HG03442 (cell line): ENCODE results near the gene ALLC.
"Not testable (repeated sequence)": the region's sequence is repeated elsewhere in the genome, so short reads cannot be mapped to it uniquely, and the experiment has no call there.

ENCODE experiments used
- ATAC-seq: cut with Tn5 transposase; IDR thresholded peaks from one replicate; pipeline ENCODE4 v1.9.1; 2021; ENCODE audit warnings: mild to moderate bottlenecking, moderate library complexity; ENCODE audit not compliant: unreplicated experiment

ALLC gene

DNA sequence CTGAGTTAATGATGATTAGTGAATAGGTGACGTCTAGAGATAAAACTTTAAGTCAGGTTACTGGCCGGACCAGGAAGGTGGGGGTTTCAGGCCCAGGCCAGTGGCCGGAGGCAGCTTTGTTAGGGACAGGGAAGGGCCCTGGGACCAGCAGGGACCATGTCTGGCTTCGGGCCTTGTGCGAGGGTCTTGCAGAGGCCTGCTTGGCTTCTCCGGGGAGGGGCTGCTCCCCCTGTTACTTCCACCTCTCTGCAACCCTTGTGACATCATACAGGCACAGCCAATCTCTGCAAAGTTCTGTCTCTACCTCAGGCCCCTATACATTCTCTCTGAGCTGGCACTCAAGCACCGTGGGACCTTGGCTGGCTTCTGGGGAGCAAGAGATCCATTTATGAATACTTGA is at the start of gene ALLC:
TSS of gene ALLC (plus strand) at position 320 of the 400 bp plus-strand sequence. CDS start 12,958 bp downstream, outside the sequence.
- no peak for ATAC-seq

DNA sequence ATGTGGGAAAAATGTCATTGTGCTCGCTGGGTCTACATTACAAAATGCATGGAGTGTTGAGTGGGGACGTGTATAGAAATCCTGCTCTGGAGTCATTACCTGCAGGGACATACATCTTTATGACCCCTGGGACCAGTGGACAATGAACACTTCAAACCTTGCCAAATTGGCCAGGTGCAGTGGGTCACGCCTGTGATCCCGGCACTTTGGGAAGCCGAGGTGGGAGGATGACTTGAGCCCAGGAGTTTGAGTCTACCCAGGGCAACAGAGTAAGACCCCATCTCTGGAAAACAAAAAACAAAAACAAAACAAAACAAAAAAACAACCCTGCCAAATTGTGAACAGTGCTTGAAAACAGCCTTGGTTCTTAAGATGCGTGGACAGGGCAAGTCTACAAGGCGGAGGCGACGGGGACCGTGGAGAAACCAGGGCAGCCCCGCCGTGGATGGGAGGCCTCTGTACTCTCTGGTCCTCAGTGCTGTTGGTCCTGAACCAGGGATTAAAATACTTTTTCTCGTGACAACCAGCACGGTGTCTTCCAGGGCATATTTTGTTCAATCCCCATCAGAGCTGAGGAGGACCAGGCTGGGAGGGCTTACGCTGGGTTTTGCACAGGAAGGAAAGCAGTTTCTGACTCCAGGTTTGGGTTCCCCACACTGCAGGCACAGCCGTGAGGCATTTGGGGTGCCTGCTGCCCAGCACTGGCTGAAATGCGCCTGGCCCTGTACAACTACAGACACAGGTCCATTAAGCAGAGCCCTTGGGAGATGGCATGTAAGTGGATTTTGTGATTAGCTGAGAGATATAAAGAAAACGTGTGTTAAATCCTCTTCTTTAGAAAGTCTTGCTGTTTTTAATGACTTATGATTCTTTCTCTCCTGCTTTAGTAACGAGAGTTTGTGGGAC is 49.4 kb upstream of the ALLC start:
- peak; percentile 5 for ATAC-seq

DNA sequence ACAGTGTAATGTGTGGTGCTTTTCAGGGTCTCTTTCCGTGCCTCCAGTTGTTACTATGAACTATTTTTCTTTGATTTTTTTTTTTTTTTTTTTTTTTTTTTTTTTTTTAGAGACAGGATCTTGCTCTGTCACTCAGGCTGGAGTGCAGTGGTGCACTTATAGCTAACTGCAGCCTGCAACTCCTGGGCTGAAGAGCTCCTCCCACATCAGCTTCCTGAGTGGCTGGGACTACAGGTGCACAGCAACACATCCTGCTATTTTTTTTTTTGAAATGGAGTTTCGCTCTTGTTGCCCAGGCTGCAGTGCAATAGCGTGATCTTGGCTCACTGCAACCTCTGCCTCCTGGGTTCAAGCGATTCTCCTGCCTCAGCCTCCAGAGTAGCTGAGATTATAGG is 48.7 kb upstream of the ALLC start:
- peak; percentile 77 for ATAC-seq

DNA sequence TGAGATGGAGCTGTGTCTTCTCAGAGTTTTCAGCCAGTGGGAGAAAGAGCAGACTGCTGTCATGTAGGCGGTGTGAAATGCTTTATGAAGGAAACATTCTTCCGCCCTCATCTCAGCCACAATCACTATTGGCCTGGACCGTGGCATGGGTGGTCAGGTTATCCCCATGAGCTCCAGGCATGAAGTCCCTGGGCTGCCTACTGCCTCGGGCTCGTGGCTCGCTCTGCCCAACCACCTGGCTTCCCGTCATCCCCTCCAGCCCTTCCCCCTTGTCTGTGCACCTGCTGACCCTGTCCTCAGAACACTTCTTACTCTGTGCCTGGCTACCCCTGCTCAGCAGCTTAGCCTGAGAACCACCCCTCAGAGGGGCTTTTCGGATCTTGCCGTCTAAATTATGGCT is 47.6 kb upstream of the ALLC start:
- no peak for ATAC-seq

DNA sequence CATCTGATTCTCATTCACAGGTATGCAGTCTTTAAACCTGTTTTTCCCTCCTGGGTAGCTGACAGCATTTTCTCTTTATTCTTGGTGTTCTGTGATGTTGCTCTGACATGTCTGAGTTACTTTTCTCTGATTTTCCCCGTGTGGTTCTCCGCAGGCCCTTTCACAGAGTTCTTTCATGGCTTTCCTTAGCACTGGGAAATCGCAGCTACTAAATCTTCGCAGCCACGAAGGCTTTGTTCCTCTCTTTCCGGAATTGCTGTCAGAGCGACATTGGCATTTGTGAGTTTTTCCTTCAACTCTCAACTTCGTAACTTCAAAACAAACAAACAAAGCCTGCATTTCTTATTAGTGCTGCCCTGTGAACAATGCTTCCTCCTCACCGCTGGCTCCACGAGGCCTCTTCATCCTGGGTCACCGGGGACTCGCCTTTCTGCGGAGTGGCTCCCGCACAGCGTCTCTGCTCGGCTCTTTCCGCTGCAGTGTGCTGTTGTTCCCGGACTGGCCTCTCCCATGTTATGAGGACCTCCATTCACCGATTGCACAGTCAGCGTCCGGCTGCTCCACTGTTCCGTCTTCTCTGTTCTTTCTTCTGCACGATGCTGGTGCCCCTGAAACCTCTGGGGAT is 47.0 kb upstream of the ALLC start:
- ATAC-seq = no peak

DNA sequence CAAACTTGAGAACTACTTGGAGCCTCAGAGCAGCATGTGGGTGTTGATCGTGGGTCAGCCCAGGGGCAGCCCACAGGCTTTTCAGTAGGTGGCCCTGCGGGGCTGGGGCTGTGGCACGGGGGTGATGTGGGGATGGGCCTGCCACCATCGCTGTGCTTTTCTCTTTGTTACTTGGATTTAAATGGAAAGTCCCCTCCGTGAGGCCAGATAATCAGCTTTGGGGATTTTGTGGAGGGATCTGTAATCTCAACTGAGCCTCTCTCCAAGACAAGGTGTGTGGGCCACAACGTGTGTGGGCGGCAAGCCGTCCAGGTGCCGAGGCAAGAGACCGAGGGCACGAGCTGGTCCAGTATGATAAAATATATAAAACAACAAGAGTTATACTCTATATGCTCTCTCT is 46.4 kb upstream of the ALLC start:
- no peak for ATAC-seq

DNA sequence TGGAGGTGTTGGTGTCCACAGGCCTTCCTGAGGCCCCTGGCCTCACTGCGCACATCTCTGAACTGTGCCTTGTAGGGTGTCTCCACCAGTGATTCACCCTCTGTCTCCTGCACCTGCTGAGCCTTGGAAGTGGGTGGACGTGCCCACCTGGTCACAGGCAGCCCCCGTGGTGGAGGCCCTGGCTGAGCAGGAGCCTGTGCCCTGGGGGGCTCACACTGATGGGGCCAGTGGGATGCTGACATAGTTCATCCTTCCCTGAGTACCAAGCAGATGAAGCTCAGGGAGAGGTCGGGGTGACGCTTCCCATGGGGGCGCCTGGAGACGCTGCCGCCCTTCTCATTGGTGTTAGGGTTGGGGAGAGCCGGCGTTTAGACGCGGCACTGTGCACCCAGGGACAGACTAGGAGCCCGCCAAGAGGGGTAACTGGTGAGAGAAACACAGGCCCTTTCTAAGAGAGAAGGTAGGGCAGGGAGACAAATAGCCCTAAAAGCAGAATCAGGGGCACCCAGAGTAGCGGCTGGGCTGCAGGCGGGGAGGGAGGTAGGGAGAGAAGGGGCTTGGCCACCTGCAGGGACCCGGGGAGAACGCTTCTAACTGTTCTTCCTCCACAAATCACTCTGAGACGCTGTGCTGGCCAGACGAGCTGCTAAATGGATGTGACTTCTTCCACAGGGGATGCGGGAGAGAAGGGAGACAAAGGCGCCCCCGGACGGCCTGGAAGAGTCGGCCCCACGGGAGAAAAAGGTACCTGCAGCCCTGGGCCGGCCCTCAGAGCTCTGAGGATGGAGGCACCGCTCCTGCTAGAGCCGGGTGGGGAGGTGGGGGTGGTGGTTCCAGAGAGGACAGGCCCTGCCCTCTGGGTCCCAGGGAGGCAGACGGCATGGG is 45.1 kb upstream of the ALLC start:
- no peak for ATAC-seq

DNA sequence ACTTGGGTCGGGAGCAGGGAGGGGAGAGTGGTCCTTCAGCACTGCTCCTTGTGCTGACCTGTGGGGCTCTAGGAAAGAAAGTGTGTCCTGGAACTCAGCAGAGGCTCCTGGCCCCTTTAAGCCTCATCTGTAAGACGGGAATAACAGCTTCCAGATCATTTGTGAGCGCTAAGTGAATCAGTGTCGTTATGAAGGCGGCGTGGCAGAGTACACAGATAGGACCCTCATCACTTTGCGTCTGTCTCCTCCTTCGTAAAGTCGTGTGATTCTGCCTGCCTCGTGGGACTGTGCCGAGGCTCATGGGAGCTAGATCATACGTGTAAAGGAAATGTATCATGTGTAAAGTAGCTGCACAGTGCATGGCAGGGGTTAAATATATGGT is 44.5 kb upstream of the ALLC start:
- no peak for ATAC-seq

DNA sequence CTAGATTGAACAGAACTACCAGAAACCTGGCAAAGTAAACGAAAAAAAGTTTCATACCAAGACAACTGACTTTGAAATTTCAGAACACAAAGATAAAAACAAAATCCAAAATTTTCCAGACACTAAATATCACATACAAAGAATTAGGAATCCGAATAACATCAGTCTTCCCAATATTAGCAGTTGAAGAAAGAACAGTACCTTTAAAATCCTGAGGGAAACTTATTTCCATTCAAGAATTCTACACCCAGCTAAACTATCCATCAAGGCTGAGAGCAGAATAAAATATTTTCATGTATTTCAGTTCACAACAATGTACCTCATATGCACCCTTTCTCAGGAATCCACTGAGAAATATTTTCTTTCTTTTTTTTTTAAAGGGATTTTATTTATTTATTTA is 43.3 kb upstream of the ALLC start:
- not testable (repeated sequence) for ATAC-seq

DNA sequence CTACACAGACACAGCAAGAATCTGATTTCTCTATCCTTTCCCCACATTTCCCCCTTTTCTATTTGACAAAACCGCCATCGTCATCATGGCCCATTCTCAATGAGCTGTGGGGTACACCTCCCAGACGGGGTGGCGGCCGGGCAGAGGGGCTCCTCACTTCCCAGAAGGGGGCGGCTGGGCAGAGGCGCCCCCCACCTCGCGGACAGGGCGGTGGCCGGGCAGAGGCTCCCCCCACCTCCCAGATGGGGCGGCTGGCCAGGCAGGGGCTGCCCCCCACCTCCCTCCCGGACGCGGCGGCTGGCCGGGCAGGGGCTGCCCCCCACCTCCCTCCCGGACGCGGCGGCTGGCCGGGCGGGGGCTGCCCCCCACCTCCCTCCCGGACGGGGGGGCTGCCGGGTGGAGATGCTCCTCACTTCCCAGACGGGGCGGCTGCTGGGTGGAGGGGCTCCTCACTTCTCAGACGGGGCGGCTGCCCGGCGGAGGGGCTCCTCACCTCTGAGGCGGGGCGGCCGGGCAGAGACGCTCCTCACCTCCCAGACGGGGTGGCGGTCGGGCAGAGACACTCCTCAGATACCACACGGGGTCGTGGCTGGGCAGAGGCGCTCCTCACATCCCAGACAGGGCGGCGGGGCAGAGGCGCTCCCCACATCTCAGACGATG is 42.3 kb upstream of the ALLC start:
- ATAC-seq = not testable (repeated sequence)

DNA sequence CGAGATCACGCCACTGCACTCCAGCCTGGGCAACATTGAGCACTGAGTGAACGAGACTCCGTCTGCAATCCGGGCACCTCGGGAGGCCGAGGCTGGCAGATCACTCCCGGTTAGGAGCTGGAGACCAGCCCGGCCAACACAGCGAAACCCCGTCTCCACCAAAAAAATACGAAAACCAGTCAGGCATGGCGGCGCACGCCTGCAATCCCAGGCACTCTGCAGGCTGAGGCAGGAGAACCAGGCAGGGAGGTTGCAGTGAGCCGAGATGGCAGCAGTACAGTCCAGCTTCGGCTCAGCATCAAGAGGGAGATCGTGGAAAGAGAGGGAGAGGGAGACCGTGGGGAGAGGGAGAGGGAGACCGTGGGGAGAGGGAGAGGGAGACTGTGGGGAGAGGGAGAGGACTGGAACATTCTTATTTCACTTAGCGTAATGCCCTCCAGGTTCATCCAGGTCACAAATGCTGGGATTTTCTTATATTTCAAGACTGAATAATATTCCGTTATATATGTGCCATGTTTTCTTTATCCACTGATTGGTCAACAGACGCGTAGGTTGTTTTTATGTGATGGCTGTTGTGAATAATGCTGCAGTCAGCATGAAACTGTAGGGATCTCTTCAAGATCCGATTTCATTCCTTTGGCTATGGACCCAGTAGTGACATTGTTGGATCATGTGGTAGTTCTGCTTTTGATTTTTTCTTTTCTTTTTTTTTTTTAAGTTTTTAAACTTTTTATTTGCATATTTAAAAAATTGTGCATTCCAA is 41.4 kb upstream of the ALLC start:
- ATAC-seq = not testable (repeated sequence)

DNA sequence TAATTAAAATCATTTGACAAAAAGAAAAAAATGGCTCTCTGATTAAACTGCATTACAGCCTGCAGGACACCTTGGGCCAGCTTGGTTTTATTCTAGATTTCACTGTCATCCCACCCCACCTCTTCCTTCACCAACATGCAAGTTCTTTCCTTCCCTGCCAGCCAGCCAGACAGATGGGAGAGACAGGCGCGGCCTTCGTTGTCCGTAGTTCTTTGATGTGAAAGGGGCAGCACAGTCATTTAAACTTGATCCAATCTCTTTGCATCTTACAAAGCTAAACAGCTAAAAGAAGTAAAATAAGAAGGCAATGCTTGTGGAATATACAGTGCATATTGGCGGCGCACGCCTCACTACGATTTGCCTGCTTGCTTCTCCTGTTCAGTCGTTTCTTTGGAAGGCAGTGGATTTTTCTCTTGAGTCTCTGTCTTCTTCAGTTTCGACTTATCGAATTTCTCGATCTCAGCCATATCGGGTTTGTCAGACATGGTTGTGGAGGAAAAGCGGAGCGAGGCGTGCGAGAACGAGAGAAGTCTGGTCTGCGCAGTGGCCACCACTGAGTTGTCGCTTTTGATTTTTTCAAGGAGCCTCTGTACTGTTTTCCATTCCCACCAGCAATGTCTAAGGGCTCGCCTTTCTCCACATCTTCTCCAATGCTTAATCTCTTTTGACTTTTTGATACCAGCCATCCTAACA is 40.7 kb upstream of the ALLC start:
- ATAC-seq = no peak

DNA sequence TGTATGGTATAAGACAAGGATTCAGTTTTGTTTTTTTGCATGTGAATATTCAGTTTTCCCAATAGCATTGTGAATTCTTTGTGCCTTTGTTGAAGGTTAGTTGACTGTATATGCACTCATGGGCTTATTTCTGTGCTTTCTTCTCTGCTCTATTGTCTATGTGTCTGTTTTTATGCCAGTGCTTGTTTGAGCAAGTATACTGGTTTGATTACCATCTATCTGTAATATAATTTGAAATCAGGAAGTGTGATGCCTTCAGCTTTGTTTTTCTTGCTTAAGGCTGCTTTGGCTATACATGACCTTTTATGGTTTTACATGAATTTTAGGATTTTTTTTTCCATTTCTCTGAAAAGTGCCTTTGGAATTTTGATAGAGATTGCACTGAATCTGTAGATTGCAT is 39.6 kb upstream of the ALLC start:
- no peak for ATAC-seq

DNA sequence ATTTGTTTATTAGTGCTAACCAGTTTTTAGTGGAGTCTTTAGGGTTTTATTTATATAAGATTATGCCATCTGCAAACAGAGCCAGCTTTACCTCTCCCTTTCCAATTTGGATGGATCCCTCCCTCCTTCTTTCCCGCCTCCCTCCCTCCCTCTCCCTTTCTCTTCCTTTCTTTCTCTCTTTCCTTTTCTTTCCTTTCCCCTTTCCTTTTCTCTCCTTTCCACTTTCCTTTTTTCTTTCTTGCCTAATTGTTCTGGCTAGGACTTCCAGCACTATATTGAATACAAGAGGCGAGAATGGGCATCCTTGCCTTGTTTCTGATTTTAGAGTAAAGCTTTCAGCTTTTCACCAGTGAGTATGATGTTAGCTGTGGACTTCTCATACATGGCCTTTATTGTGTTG is 39.0 kb upstream of the ALLC start:
- ATAC-seq = no peak

DNA sequence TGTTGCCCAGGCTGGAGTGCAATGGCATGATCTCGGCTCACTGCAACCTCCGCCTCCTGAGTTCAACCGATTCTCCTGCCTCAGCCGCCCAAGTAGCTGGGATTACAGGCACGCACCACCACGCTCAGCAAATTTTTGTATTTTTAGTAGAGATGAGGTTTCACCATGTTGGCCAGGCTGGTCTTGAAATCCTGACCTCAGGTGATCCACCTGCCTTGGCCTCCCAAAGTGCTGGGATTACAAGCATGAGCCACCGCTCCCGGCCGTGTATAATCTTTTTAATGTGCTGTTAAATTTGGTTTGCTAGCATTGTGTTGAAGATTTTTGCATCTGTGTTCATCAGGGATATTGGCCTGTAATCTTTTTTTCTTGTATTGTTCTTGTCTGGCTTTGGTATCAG is 38.3 kb upstream of the ALLC start:
- ATAC-seq = not testable (repeated sequence)

DNA sequence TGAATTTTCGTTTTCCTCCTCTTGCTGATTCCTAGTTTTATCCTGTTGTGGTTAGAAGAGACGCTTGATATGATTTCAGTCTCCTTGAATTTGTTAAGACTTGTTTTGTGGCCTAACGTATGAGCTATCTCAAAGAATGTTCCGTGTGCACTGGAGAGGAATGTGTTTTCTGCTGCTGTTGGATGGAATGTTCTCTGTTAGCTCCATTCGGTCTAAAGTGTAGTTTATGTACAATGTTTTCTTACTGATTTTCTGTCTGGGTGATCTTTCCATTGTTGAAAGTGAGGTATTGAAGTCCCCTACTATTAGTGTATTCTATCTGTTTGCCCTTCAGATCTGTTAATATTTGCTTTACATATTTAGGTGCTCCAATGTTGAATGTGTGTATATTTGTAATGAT is 37.2 kb upstream of the ALLC start:
- ATAC-seq = no peak

DNA sequence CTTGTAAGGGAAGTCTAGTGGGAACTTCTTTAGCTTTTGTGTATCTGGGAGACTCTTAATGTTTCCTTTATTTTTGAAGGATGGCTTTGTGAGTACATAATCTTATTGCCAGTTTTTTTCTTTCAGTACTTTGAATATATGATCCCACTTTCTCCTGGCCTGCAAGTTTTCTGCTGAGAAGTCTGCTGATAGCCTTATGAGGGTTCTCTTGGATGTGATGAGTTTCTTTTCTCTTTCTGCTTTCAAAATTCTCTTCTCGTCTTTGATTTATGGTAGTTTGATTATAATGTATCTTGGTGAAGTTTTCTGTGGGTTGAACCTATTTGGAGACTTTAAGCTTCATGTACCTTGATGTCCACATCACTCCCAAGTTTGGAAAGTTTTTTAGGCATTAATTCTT is 35.0 kb upstream of the ALLC start:
- ATAC-seq = no peak

DNA sequence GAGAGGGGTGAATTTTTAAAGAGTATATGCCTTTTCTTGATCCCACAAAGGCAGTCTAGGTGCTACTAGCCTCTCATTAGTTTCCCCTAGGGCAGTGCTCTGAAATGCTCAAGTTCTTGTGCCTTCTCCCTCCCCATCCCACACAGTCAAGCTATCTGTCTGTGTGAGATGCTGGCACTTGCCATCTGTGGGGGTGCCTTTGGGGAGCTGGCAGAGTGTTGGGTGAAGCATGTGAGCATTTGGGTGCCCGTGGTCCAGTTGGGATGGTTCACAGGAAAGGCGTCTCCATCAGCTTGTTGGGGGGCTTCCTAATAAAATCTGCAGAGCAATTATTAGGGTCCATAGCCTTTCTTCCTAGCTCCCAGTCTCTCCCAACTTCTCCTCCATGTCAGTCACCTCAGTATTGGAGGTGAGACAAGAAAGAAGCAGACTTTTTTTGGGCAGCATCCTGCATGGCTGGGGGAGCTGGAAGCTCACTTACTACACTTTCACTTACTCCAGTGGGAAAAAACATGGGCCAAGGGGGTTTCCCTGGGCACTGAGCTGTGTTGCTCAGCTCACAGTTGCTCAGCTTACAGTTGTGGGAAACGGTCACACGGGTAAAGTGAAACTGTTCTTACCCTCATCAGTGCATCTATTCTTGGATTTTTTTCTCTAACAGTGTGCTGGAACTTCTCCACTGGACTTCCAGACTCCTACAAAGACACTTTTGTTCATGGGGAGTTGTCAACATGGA is 33.8 kb upstream of the ALLC start:
- ATAC-seq = peak; percentile 78

DNA sequence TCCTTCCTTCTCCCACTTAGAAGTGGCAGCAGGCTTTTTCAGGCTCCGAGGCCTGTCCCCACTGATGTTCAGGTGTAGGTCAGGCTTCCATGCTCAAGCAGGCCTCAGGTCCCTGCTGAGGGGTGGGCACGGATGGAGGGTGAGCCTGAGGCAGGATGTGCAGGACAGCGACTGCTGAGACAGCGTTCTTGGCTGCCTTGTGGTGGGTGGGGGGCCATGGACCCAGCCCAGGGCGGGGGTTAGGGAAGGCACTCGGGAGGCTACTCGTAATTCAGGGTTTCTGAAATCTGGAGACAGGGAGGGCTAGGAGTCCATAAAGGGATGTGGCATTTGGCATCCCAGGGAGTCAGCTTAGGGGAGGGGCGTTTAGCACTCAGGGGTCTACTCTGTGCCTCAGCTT is 32.8 kb upstream of the ALLC start:
- no peak for ATAC-seq
